GM18511 (cell line): ENCODE results near the gene SUN2.

ENCODE experiments used
- ATAC-seq: cut with Tn5 transposase; IDR thresholded peaks from one replicate; pipeline ENCODE4 v1.9.1; 2021; ENCODE audit warnings: mild to moderate bottlenecking, moderate library complexity; ENCODE audit not compliant: unreplicated experiment

The SUN2 gene

DNA sequence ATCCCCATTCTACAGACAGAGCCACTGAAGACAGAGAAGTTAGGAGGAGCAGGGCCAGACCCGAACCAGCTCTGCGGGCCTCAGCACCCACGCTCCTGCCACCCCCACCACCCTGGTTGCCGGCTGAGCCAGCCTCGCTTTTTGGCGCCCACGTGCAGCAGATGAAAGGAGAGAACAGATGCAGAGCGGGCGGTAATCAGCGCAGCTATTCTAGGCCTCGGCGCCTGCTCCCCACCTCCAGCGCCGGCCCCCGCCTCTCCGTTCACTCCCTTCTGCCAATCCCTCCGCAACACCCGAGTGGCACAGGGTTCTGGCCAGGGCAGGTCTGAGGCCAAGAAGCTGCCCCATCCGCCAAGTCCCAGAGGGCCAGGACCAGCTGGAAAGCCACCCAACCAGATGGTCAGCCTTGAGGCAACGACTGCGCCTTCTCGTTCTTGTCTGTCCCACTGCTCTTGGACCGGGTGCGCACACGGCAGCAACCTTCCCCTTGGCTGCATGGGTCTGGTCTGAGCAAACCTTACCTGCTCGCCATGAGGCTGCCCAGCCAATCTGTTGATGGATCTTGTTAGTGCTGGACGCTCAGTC is 21.4 kb upstream of the SUN2 start:
- ATAC-seq = no peak

DNA sequence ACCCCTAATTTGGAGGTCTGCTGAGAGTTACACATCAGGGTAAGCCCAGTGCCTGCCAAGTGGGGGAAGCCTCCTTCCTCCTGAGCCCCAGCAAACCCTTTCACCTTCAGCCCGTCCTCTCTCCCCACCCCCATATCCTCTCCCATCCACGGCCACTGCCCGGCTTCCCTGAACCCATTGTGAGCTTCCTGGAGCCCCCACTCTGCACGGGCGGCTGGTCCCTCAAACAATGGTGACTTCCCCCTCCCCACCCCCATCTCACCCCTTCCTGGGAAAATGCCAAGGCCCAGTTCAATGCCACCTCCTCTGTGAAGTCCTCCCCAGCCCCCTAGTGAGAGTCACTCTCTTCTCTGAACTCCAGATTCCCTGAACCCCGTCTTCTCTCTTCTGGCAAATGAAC is 20.3 kb upstream of the SUN2 start:
- no peak for ATAC-seq

DNA sequence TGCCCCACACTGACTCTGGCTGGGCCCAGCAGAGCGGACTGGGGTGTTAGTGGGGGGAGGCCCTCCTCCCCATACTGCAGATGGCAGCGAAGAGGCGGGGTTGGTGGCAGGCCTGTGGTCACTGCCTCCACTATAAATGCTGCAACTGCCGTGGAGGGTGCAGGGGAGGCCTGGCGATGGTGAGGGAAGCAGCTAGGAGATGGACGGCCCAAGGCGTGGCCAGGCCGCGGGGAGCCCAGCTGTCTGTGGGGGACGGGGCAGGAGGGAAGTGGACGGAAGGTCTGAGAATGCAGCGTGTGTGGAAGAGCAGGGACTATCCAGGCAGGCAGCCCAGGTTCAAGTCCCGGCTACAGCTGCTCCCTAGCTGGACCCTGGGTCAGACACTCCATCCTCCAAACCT is 19.9 kb upstream of the SUN2 start:
- no peak for ATAC-seq

DNA sequence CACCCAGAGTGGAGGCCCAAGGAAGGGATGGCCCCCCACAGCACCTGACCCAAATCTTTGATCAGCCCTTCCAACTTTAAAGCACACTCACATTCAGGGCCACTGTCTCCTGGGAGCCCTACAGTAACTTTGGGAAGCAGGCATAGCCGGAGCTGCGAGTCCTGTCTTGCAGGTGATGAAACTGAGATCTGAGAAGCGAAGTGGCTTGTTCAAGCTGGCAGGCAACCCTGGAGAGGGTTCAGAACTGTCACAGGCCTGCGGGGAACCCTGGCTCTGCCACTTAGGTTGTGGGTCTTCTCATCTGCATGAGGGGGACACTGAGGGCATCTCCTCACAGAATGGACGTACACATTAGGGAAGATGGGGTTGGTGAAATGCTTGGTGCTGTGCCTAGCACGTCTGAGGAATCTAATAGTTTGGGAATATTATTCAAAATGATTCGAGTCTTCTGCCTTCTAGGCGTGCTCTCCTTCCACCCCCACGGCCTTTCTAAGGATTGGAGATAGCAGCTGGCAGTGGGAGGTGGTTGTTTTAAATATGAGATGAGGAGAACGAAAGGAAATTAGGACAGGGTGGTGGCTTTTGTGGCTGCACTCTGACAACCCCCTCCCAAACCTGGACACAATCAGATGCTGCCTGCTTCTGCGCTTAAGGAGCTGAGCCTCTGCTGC is 18.8 kb upstream of the SUN2 start:
- ATAC-seq = no peak

DNA sequence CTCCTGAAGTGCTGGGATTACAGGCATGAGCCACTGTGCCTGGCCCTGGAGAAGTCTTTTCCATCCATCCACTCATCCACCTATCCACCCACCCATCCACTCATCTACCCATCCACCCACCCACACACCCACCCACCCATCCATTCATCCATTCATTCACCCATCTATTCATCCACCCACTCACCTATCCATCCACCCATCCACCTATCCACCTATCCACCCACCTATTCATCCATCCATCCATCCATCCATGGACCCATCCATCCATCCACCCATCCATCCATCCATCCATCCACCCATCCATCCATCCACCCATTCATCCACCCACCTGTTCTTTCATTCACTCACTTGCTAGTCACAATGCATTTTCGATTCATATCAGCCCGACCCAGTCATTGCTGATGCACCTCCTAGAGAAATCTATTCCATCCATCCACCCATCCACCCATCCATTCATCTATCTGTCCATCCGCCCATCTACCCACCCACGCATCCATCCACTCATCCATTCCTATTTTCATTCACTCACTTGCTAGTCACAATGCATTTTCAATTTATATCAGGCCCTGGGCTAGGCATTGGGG is 17.7 kb upstream of the SUN2 start:
- ATAC-seq = no peak

DNA sequence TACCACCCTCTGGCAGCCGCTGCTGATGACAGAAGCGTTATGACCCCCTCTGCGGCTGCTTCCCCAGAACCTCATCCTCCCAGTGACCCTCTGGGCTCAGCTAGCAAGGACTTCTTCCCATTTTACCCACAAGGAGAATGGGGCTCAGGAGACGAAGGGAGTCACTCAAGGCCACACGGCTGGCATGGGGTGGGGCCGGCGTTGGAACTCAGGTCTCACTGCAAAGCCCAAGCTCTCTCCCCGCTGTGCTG is 16.8 kb upstream of the SUN2 start:
- no peak for ATAC-seq

DNA sequence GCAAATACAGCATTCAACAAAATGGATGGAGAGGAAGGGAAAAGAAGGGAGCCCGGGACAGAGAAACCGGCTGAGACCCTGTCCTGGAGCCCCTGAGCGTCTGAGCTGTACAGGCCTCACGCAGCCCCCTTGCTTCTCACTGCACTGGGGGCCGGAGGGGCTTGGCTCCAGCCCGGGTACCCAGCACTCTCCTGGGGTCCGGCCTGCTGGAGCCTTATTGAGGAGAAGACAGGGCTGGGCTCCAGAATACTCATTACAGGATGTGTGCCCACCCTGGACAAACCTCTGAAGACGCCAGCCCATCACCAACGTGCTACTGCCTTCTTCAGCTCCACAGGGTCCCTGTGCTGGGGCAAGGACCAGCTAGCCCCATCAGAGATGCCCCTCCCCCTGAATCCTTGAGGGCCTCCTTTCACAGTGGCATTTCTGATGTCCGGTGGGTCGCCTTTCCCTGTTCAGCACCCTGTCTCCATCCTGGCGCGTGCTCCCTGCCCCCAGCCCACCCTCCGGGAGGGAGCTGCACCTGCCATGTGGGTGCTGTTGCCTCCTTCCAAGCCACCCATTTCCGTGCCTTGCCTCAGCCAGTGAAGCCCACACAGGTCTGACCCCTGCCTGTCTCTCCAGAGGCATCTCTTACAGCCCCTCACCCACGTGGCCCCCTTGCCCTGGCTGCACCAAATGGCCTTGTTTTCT is 14.6 kb upstream of the SUN2 start:
- ATAC-seq = no peak

DNA sequence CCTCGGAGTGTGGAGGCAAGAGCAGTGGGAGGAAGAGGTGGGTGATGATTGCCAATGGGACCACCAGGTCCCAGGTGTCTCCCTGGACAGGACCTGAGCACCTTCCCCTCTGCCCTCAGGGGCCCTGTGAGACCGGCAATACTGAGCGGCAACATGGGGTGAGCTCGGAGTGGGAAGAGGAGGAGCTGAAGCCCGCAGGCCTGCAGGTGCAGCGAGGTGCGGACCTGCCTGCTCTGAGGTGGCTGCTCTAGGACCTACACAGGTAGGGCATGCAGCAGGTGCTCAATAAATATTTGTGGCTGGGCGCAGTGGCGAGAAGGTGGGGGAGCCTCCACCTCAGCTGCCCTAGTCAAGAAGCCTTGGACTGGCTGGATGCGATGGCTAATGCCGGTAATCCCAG is 12.2 kb upstream of the SUN2 start:
- ATAC-seq = no peak

DNA sequence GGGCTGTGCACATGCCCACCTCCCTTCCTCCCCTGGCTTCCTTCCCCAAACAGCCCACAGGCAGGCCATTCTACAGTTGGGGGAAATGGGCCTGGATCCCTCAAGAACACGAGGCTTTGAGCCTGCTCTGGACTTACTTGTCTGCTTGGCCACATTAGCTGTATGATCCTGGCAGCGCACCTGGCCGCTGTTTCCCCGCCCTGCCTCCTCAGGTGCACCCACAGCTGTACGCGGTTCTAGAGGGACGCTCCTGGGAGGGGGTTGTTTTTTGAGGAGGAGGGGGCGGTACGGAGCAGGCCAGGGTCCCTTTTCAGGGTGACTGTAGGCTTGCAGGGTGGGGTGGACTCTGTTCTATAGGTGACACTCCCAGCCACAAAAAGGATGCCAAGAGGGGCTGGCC is 11.5 kb upstream of the SUN2 start:
- ATAC-seq = no peak

DNA sequence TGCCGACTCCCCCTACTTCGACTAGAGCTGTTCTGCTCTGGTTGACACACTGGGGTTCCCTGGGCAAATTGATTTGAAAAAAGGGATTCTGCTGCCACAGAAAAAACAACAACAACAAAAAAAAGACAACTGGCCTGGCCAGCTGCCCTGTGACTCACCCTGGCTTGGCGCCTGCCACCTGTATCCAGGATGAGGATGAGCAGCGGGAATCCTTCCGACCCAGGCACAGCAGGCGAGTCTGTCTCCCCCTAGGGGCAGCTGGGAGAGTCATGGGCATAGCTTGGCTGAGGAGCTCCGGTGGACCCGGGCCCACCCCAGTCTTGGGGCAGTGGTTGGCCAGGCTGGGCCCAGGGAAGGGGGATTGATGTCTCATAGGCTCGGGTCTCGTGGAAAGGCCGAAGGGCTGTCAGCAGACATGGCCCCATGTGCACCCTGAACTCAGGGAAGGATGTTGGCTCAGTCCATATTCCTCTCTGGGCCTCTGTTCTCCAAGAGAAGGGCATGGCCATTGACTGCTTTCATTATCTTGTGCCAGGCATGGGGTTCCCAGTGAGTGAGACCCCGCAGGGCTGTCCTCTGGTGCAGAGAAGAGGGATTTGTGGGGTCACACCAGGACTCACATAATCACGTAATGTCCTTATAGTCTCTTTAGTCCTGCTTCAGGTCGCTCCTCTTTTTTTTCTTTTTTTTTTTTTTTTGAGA is 10.4 kb upstream of the SUN2 start:
- no peak for ATAC-seq

DNA sequence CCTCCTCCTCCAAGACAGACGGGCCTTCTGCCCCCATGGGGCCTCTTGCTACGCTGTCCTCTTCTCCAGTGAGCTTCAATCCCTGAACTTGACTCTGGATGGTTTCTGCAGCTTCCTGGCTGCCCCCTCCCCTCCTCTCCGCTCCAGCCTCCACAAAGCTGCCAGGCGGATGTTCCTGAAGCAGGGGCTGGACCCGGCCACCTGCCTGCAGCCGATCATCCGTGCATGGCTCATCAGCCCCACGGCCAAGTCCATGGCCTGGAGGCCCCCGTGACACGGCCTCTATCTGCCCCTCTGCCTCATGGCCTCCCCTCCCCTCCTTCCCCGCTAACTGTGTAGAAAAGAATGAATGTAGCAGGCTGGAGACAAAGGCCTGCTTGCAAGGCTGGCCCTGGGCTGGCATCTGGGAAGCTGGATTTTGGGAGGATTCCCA is 6.8 kb upstream of the SUN2 start:
- ATAC-seq = no peak

DNA sequence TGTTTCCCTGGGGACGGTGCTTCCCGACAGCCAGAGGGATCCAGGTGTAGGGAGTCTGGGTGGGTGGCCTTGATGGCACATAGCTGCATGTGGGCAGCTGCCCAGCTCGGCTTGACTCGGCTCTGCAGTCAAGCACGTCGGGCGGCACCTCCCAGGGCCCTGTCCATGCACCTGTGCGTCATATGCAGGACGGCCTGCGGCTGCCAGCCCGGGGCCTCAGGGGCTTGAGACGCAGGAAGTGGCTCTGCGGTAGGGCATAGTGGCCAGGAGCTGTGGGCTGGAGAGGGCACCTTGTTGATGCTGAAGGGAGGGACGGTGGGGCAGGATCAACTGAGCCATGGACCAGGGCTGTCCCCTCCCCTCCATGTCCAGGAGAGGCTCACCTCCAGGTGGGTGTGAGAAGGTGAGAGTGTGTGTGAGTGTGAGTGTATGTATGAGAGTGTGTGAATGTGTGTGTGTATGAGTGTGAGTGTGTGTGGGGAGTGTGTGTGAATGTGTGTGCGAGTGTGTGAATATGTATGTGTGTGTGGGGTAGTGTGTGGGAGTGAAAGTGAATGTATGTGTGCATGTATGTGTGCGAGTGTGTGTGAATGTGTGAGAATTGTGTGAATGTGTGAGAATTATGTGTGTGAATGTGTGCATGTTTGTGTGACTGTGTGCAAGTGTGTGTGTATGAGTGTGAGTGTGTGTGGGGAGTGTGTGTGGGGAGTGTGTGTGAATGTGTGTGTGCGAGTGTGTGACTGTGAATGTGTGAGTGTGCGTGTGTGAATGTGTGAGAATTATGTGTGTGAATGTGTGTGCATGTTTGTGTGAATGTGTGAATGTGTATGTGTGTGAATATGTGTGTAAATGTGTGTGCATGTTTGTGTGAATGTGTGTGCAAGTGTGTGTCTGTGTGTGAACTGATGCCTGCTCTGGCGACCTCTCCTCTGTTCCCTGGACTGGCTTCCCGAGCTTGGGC is 5.7 kb upstream of the SUN2 start:
- ATAC-seq = no peak

DNA sequence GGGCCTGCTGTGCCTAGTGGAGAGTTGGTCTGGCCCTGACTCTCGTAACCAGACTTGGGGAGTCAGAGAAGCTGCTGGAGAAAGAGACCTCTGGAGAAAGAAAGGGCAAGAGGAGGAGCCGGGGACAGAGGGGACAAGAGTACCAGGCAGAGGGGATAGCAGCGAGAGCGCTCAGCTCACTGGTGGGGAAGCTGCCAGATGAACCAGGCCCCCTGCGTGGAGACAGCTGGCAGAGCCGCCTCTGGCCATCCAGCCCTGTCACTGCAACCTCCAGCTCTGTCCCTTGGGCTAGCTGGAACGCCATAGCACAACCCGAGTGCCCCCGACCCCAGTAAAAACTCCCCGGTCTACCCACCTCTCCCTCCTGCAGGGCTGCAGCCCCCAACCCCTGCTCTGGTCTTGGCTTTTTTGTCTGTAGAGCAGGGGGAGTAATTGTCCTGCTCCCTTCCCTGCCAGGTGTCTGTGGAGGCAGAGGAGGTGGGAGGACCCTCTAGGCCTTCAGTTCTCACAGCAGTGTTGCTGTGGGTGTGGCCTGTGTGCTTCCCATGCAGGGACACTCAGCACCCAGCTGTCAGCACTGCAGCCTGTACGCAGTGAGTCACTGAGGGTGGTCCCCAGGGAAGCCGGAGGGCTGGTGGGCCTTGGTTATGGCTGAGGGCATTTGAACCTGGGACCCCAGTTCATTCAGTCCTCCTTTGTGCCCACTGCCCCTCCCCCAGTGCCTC is 4.8 kb upstream of the SUN2 start:
- no peak for ATAC-seq

DNA sequence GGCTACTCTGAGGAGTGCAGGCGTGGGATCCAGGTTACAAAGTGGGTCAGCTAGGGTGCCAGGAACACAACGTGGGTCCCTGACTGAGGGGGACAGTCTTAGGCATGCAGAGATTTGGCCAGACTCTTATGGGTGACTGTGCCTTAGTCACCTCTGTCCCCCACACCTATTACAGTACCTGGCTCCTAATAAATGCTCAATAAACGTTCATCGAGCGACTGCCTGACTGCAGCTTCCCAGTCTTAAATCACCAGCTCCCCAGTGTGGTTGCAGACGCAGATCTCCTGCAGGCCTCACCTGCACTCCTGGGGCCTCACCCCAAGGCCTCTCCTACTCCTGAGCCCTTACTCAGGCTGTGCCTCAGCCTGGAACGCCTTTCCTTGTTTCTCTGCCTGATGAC is 3.2 kb upstream of the SUN2 start:
- no peak for ATAC-seq

DNA sequence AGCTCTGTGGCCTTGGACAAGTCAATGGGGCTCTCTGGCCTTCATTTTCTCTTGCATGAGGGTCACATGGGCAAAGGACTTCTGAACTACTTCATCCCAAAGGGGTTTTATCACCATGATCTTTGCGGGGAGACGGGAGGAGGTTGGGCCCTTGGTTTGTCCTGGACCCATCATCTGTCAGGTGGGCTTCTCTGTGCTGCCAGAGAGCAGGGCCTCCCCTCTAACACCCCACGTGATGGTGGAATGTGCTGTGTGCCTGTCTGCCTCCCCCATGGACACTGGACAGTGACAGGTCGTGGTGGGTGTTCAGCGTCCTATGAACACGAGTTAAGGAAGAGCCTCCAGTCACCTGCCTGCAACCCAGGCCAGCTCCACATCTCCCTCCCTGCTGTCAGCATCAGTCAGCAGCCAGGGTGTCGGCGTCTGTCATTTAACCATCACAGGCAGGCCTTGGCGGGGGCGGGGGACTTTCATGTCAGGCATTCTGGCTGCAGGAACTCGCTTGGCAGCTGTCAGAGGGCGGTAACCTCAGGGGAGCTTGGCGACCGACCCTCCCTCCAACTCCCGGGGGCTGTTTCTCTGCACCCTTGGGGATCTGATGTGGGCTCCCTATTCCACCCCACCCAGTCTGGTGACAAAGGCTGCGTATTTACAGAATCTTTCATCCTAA is 2.6 kb upstream of the SUN2 start:
- ATAC-seq = no peak

DNA sequence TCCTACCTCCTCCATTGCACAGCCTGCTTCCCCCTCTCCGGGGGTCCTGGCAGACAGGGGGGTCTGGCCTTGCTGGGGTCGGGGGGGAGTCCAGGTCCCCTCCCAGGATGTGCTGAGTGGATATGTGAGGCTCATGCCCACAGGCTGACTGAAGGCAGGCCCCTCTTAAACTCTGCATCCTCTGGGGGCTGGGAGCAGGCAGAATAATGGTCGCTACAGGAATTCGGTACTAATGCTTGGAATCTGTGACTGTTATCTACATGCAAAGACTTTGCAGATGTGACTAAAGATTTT is 1.6 kb upstream of the SUN2 start:
- ATAC-seq = no peak

DNA sequence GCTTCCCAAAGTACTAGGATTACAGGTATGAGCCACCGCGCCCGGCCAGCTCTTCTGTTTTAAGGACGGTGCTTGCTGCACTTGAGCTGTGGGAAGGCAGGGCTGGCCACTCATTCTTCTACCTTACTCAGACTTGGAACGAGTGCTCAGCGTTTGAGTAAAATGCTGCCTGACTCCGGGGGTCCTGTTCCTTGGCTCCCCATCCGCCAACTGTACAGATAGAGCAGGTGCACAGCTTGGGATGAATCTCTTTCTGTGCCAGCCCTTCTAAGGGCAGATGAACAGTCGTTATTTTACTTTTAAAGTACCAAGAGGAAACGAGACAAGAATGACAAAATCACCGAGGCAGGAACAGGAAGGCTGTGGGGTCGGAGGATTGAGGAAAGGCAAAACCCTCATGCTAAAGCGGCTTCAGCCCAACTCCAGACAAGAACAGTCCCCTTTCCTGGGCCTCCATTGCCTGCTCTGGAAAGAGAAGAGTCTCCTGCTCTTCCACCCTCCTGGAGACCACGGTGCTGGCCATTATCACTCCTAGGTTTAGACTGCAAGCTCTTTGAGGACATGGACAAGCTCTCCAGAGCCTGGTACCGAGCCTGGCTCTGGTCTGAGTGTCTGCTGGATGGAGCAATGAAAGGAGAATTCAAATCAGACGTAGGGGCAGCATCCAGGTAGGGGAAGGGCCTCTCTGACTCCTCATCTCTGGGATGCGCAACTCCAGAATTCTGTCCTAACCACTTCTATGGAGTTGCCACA is 1.1 kb upstream of the SUN2 start:
- no peak for ATAC-seq

DNA sequence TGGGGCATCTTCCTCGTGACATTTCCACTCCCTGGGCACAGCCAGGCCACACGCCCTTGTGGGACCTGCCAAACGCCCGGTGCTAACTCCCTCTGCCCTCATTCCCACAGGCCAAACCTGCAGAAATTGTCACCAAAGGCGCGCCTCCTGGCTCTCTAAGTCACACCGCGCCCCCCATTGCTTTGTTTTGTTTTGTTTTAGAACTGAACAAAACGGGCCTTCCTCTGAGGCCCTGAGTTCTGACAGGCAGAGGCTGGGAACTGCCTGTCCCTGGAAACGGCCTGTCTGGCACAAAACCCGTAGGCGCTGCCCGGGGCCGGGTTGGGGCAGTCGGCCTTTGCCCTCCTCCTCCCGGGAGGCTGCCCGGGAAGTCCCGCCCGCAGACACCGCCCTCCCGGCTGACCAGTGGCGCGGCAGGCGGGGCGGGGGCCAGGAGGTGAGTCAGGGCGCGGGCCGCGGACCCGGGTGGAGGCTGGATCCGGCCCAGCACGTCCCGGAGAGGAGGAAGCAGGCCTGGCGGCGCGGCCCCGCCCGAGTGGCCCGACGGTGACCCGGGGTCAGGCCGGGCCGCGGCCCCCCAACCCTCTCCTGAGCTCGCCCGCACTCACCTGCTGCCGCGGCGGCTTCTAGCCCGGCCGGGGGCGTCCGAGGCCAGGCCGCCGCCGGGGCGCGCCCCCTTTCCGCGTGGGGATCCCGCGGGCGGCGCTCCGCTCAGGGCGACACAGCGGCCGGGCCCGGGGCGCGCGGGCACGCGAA is 465 bp downstream of the SUN2 start:
- ATAC-seq = peak; percentile 35
